Measurements from ENCODE around the gene SLC45A3.

The SLC45A3 gene

GRCh38 chr1:205678286-205679111 lies 1.8 kb downstream of the SLC45A3 start:
- no peak for DNase-seq (ENCODE audit: low spot score)
- TF ChIP-seq, protein P1, sequence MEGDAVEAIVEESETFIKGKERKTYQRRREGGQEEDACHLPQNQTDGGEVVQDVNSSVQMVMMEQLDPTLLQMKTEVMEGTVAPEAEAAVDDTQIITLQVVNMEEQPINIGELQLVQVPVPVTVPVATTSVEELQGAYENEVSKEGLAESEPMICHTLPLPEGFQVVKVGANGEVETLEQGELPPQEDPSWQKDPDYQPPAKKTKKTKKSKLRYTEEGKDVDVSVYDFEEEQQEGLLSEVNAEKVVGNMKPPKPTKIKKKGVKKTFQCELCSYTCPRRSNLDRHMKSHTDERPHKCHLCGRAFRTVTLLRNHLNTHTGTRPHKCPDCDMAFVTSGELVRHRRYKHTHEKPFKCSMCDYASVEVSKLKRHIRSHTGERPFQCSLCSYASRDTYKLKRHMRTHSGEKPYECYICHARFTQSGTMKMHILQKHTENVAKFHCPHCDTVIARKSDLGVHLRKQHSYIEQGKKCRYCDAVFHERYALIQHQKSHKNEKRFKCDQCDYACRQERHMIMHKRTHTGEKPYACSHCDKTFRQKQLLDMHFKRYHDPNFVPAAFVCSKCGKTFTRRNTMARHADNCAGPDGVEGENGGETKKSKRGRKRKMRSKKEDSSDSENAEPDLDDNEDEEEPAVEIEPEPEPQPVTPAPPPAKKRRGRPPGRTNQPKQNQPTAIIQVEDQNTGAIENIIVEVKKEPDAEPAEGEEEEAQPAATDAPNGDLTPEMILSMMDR (IDR thresholded peaks at IDR 0.05; ENCODE audit: borderline replicate concordance, control extremely low read depth, extremely low read depth, insufficient read depth, missing control alignments), result no peak
- in situ Hi-C loops (cut with MboI; ENCODE audit: low sequenced_read_pairs, unreplicated experiment), result no loop called here

DNA sequence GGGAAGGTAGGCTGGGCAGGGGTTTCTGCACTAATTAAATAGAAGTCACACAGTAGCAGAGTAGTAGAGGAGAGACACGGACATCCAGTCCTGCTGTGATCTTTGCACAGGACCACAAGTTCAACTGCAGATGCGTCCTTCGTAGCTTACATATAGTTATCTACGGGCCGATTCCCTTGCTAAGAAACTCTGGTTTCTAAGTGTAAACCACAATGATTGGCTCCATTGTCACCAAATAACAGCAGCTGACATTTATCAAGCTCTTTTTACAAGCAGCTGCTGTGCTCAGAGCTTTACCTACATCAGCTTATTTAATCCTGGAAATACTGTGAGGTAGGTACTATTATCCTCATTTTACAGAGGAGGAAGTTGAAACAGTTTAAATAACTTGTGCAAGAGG lies 3.1 kb downstream of the SLC45A3 start:
- DNase-seq (ENCODE audit: low spot score), result no peak
- in situ Hi-C loops (cut with MboI; ENCODE audit: low sequenced_read_pairs, unreplicated experiment), result no loop called here
- TF ChIP-seq, protein P1 (IDR thresholded peaks at IDR 0.05; ENCODE audit: borderline replicate concordance, control extremely low read depth, extremely low read depth, insufficient read depth, missing control alignments), result no peak

DNA sequence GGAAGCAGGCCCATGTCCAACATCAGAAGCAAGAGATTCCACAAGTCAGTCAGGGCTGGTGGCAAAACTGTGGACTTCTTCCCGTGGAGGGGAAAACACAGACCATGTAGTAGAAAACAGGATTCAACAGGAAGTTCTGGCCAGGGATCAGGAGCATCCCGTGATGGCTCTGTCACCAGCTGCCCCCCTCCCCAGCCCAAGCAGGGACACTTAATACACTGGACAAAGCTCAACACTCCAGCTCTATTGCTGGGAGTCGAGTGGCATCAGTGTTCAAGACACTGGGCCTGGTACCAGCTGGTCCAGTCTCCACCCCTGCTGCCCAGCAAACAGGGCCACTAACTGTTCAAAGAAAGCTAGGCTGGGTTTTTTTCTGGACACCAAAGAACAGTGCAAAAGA lies 3.7 kb downstream of the SLC45A3 start:
- DNase-seq (ENCODE audit: low spot score), result no peak
- in situ Hi-C loops (cut with MboI; ENCODE audit: low sequenced_read_pairs, unreplicated experiment), result no loop called here
- TF ChIP-seq, protein P1 (IDR thresholded peaks at IDR 0.05; ENCODE audit: borderline replicate concordance, control extremely low read depth, extremely low read depth, insufficient read depth, missing control alignments), result no peak

DNA sequence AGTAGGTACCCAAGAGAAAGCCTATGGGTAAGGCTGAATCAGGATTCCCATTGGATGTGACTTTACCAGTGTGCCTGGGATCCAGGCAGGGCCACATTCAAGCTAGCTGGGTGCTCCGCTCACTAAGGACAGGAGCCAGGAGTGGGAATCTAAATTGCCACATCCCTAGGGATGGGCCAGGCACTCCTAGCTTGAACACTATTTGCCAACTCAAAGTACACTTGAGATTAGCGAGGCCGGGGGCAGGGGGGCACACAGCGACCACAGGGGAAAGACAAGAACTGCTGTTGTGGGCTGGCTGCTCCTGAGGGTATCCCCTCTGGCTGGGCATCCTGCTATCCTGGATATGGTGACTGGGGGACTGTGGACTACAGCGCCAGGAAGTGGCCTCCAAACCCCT lies 4.3 kb downstream of the SLC45A3 start:
- TF ChIP-seq, protein P1 (IDR thresholded peaks at IDR 0.05; ENCODE audit: borderline replicate concordance, control extremely low read depth, extremely low read depth, insufficient read depth, missing control alignments), result no peak
- DNase-seq (ENCODE audit: low spot score), result no peak
- in situ Hi-C loops (cut with MboI; ENCODE audit: low sequenced_read_pairs, unreplicated experiment), result no loop called here

- in situ Hi-C loops (cut with MboI; ENCODE audit: low sequenced_read_pairs, unreplicated experiment), result no loop called here
- TF ChIP-seq, protein P1 (IDR thresholded peaks at IDR 0.05; ENCODE audit: borderline replicate concordance, control extremely low read depth, extremely low read depth, insufficient read depth, missing control alignments), result no peak
- no peak for DNase-seq (ENCODE audit: low spot score)
These were observed 5.1 kb downstream of the SLC45A3 start for GRCh38 chr1:205675247-205675646.

DNA sequence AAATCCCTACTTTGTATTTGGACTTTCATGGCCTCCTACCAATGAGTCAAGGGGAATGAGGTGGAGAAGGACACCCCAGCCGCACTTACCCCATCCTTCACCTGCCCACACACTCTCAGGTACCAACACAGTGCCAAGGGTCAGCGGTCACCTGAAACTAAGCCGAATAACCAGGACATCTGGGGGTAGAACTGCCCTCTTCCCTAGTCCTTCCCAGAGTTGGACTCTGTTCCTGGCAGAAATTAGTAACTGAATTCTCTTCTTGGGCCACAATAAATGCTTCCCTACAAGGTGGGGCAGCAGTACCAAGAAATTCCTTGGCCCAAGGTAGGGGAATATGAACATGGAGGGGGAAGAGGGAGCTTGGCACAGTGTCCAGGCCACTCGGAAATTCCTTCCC lies 7.3 kb downstream of the SLC45A3 start:
- TF ChIP-seq, protein P1 (IDR thresholded peaks at IDR 0.05; ENCODE audit: borderline replicate concordance, control extremely low read depth, extremely low read depth, insufficient read depth, missing control alignments), result no peak
- DNase-seq (ENCODE audit: low spot score), result no peak
- in situ Hi-C loops (cut with MboI; ENCODE audit: low sequenced_read_pairs, unreplicated experiment), result no loop called here

Measured in GM13976 (cell line).